DND-41 (cell line): ENCODE results near the gene RBKS.

Experiments
- ATAC-seq: fragments of 200-7000 bp; cut with Tn5 transposase; 3 replicates; pipeline ENCODE4 v1.9.1; 2021; ENCODE audit warnings: low read depth; ENCODE audit not compliant: insufficient read depth
- DNase-seq: peaks from one replicate; pipeline ENCODE4 v3.0.0-alpha.2; 2020
- H2AFZ ChIP-seq: 2 replicates; pipeline ENCODE4 v1.6.0; 2012; ENCODE audit warnings: low read depth, low read length
- H3K27ac ChIP-seq: 2 replicates; pipeline ENCODE4 v1.5.1; 2012; ENCODE audit warnings: low read length, inconsistent platforms
- H3K27me3 ChIP-seq: fragments of 200-600 bp; sonication (generic); 2 replicates; pipeline ENCODE4 v1.6.0; 2012; ENCODE audit warnings: low read length, mild to moderate bottlenecking, inconsistent platforms; ENCODE audit not compliant: insufficient read depth, poor library complexity
- H3K36me3 ChIP-seq: 2 replicates; pipeline ENCODE4 v1.5.1; 2012; ENCODE audit warnings: low read length, inconsistent platforms; ENCODE audit not compliant: insufficient read depth
- H3K4me1 ChIP-seq: 2 replicates; pipeline ENCODE4 v1.5.1; 2012; ENCODE audit warnings: mild to moderate bottlenecking, low read length; ENCODE audit not compliant: insufficient read depth
- H3K4me2 ChIP-seq: 2 replicates; pipeline ENCODE4 v1.6.0; 2012; ENCODE audit warnings: mild to moderate bottlenecking, moderate library complexity, low read length, inconsistent platforms; ENCODE audit not compliant: insufficient read depth
- H3K4me3 ChIP-seq, 2 experiments: fragments of 200-600 bp in 1 of 2; shearing (Covaris generic) in 1 of 2; 2 replicates each; pipeline ENCODE4 v1.5.1; 2012 to 2016; ENCODE audit warnings: inconsistent platforms in 2 of 2, low read length in 2 of 2, mild to moderate bottlenecking in 2 of 2, low read depth in 1 of 2, moderate library complexity in 1 of 2
- H3K79me2 ChIP-seq: 2 replicates; pipeline ENCODE4 v1.6.0; 2012; ENCODE audit warnings: low read length, inconsistent platforms; ENCODE audit not compliant: insufficient read depth
- H3K9ac ChIP-seq: 2 replicates; pipeline ENCODE4 v1.6.0; 2012; ENCODE audit warnings: low read depth, mild to moderate bottlenecking, inconsistent platforms, low read length, moderate library complexity
- H3K9me3 ChIP-seq: 2 replicates; pipeline ENCODE4 v1.5.1; 2012; ENCODE audit warnings: low read length, moderate library complexity, mild to moderate bottlenecking, inconsistent platforms; ENCODE audit not compliant: insufficient read depth, severe bottlenecking
- H4K20me1 ChIP-seq: 2 replicates; pipeline ENCODE4 v1.6.0; 2012; ENCODE audit warnings: low read length; ENCODE audit not compliant: insufficient read depth
- EZH2 ChIP-seq: IDR thresholded peaks from 3 replicates; pipeline ENCODE4 v1.6.1; 2012; ENCODE audit warnings: borderline replicate concordance, low read depth, mild to moderate bottlenecking, moderate library complexity, low read length, inconsistent platforms; ENCODE audit not compliant: severe bottlenecking
- TF ChIP-seq, protein P1 (sequence below): IDR thresholded peaks from 2 replicates; pipeline ENCODE4 v1.5.1; 2012; ENCODE audit warnings: borderline replicate concordance, low read length, moderate library complexity, mild to moderate bottlenecking; ENCODE audit not compliant: poor library complexity, severe bottlenecking; ENCODE audit errors: extremely low read depth

Gene RBKS

DNA sequence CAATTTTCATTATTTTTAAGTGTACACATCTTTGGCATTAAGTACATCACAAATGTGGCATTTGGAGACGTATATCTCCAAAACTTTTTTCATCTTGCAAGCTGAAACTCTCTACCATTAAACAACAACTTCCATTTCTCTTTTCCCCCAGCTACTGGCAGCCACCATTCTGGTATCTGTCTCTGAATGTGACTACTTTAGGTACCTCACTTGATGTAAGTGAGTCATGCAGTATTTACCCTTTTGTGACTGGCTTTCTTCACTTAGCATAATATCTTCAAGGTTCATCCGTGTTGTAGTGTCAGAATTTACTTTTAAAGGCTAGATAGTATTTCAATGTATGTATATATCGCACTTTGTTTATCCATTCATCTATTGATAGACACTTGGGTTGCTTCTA is 17.4 kb upstream of the RBKS start:
- Histone ChIP-seq H3K9ac (no peak overlapping the region), H2AFZ (no peak overlapping the region), H3K36me3 (peaks cover 4% of the 10 kb centered on the region; the same call in 1 of the 2 replicates), H4K20me1 (no peaks in the 10 kb centered on the region), H3K79me2 (peaks cover 15% of the 10 kb centered on the region), H3K27me3 (no peaks in the 10 kb centered on the region), H3K4me2 (no peak overlapping the region), H3K27ac (no peak overlapping the region), H3K4me3 (no peak overlapping the region), H3K4me1 (no peaks in the 10 kb centered on the region), H3K9me3 (no peaks in the 10 kb centered on the region)
- TF ChIP-seq EZH2, result no peak
- TF ChIP-seq, protein P1, sequence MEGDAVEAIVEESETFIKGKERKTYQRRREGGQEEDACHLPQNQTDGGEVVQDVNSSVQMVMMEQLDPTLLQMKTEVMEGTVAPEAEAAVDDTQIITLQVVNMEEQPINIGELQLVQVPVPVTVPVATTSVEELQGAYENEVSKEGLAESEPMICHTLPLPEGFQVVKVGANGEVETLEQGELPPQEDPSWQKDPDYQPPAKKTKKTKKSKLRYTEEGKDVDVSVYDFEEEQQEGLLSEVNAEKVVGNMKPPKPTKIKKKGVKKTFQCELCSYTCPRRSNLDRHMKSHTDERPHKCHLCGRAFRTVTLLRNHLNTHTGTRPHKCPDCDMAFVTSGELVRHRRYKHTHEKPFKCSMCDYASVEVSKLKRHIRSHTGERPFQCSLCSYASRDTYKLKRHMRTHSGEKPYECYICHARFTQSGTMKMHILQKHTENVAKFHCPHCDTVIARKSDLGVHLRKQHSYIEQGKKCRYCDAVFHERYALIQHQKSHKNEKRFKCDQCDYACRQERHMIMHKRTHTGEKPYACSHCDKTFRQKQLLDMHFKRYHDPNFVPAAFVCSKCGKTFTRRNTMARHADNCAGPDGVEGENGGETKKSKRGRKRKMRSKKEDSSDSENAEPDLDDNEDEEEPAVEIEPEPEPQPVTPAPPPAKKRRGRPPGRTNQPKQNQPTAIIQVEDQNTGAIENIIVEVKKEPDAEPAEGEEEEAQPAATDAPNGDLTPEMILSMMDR, result no peak
- no peak for DNase-seq
- no peak for ATAC-seq

DNA sequence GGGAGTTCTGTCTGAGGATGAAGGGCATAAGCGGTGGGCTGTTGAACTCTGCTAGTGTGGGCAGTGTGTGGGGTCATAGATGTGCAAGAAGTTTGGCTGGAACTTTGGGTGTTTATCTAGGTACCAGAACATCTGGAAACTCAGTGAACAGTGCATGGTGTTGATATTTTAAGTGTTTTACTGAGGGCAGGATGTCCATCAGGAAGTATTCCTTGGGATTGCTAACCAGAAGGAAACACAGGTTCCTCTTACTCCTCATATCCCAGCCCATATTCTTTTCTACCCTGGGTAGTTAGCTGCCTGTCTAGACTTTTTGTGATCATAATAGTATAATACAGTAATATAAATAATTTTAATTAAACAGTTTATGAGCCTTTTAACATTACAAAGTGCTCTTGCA is 15.9 kb upstream of the RBKS start:
- DNase-seq, result no peak
- Histone ChIP-seq H3K9me3 (no peaks in the 10 kb centered on the region), H3K27ac (no peak overlapping the region), H3K36me3 (peaks cover 9% of the 10 kb centered on the region; the same call in 1 of the 2 replicates), H3K4me1 (no peaks in the 10 kb centered on the region), H3K9ac (no peak overlapping the region), H4K20me1 (no peaks in the 10 kb centered on the region), H3K27me3 (no peaks in the 10 kb centered on the region), H3K79me2 (peaks cover 15% of the 10 kb centered on the region), H3K4me2 (no peak overlapping the region), H3K4me3 (no peak overlapping the region), H2AFZ (no peak overlapping the region)
- ATAC-seq, result no peak
- TF ChIP-seq, protein P1, result no peak
- no peak for TF ChIP-seq EZH2

DNA sequence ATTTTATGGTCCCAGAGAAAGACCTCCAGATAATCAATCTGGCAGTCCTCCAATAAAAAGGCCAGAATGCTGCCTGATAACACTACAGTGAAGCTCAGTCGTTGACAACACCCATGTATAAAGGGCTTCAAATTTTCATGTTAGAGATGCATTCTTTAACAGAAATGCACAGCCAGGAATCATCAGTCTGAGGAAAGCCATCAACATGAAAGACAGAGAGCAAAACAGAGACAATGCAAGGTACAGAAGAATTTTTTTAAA is 14.1 kb upstream of the RBKS start:
- no peak for DNase-seq

More for the DNA sequence above, 14.1 kb upstream of the RBKS start:
- Histone ChIP-seq H3K27me3 (no peaks in the 10 kb centered on the region), H3K79me2 (peaks cover 15% of the 10 kb centered on the region), H3K27ac (no peak overlapping the region), H3K9me3 (no peaks in the 10 kb centered on the region), H3K4me3 (no peak overlapping the region), H3K9ac (no peak overlapping the region), H3K4me1 (no peaks in the 10 kb centered on the region), H2AFZ (no peak overlapping the region), H3K4me2 (no peak overlapping the region), H4K20me1 (no peaks in the 10 kb centered on the region), H3K36me3 (peaks cover 12% of the 10 kb centered on the region; the same call in 1 of the 2 replicates)
- no peak for TF ChIP-seq EZH2
- TF ChIP-seq, protein P1, result no peak
- ATAC-seq, result no peak
